HepG2 (cell line): ENCODE data around the gene CORO7. TPM values are rescaled to one million over a fixed set of nuclear protein-coding genes. Genes with fewer than 3 reads are reported as not detected.

Source experiments
- ARNT ChIP-seq: fragments of 450-650 bp; IDR thresholded peaks from 2 replicates; pipeline ENCODE4 v1.6.1; 2017
- ERF ChIP-seq: IDR thresholded peaks from 2 replicates; pipeline ENCODE4 v1.6.1; 2018; ENCODE audit warnings: missing biosample characterization, missing genetic modification reagents
- GZF1 ChIP-seq: sonication (generic); formaldehyde crosslinking; IDR thresholded peaks from 2 replicates; pipeline ENCODE4 v1.5.1; 2020; ENCODE audit warnings: mild to moderate bottlenecking, missing genetic modification reagents
- IRF2 ChIP-seq: IDR thresholded peaks from 2 replicates; pipeline ENCODE4 v1.6.1; 2018; ENCODE audit warnings: missing genetic modification reagents, missing compliant biosample characterization
- ISL2 ChIP-seq: sonication (generic); formaldehyde crosslinking; IDR thresholded peaks from 2 replicates; pipeline ENCODE4 v1.5.0; 2020; ENCODE audit warnings: missing genetic modification reagents
- JUND ChIP-seq: sonication (generic); formaldehyde crosslinking; IDR thresholded peaks from 2 replicates; pipeline ENCODE4 v1.8.0; 2022; ENCODE audit warnings: mild to moderate bottlenecking, missing genetic modification reagents
- MIER2 ChIP-seq: IDR thresholded peaks from 2 replicates; pipeline ENCODE4 v1.6.1; 2016; ENCODE audit warnings: missing biosample characterization, missing genetic modification reagents
- MXD4 ChIP-seq: IDR thresholded peaks from 2 replicates; pipeline ENCODE4 v1.6.1; 2016; ENCODE audit warnings: mild to moderate bottlenecking, missing biosample characterization, missing genetic modification reagents
- RFXANK ChIP-seq: IDR thresholded peaks from 2 replicates; pipeline ENCODE4 v1.6.1; 2016
- TARDBP ChIP-seq: sonication (generic); formaldehyde crosslinking; IDR thresholded peaks from 2 replicates; pipeline ENCODE4 v1.8.0; 2022; ENCODE audit warnings: mild to moderate bottlenecking, missing genetic modification reagents
- ZMYM4 ChIP-seq: sonication (generic); formaldehyde crosslinking; IDR thresholded peaks from 2 replicates; pipeline ENCODE4 v1.8.1; 2023; ENCODE audit warnings: mild to moderate bottlenecking, missing genetic modification reagents
- ZNF777 ChIP-seq: sonication (generic); formaldehyde crosslinking; IDR thresholded peaks from 2 replicates; pipeline ENCODE4 v1.4.0; 2020; ENCODE audit warnings: missing genetic modification reagents
- ZNF839 ChIP-seq: sonication (generic); formaldehyde crosslinking; IDR thresholded peaks from 2 replicates; pipeline ENCODE4 v1.4.0; 2020; ENCODE audit warnings: missing genetic modification reagents, mild to moderate bottlenecking, borderline replicate concordance
- polyA plus RNA-seq, 8 experiments: library from polyadenylated mRNA; depleted of rRNA in 3 of 8; stranded (reverse) in 7 of 8; unstranded in 1 of 8; fragments of >200 nt; fragmentation: Illumina TruSeq in 4 of 8; extraction: Trizol in 4 of 8; gene quantifications; 2 replicates each; pipeline versions ENCODE4 v1.2.1 to v1.2.3, GENCODE V29; 2011 to 2016; ENCODE audit warnings: low read depth in 4 of 8, missing spikeins in 1 of 8, mixed read lengths in 1 of 8; ENCODE audit not compliant: insufficient read depth in 1 of 8
- total RNA-seq, 5 experiments: library from RNA; depleted of rRNA; stranded (reverse); fragments of >200 nt; fragmentation: Illumina TruSeq; extraction: Trizol; gene quantifications; 2 replicates each; pipeline ENCODE4 v1.2.3, GENCODE V29; 2016; ENCODE audit warnings: low read depth in 1 of 5
- TF ChIP-seq, protein P1 (sequence below): sonication (generic); formaldehyde crosslinking; IDR thresholded peaks from 2 replicates; pipeline ENCODE4 v1.4.0; 2020; ENCODE audit warnings: missing genetic modification reagents
- TF ChIP-seq, protein P2 (sequence below): sonication (generic); formaldehyde crosslinking; IDR thresholded peaks from 2 replicates; pipeline ENCODE4 v1.5.0; 2020; ENCODE audit warnings: missing genetic modification reagents
- TF ChIP-seq, protein P3 (sequence below): sonication (generic); formaldehyde crosslinking; IDR thresholded peaks from 2 replicates; pipeline ENCODE4 v1.4.0; 2020; ENCODE audit warnings: missing genetic modification reagents
- TF ChIP-seq, protein P4 (sequence below): sonication (generic); formaldehyde crosslinking; IDR thresholded peaks from 2 replicates; pipeline ENCODE4 v1.4.0; 2020; ENCODE audit warnings: missing genetic modification reagents
- TF ChIP-seq, protein P5 (sequence below): sonication (generic); formaldehyde crosslinking; IDR thresholded peaks from 2 replicates; pipeline ENCODE4 v1.5.1; 2020; ENCODE audit warnings: mild to moderate bottlenecking, missing genetic modification reagents, moderate library complexity

CORO7 gene
- total and polyA plus RNA-seq, 2 of the 13 experiments (the other 11 are each of a cell fraction or from before 2014, with no cell fraction given): 9.9 to 14.3 TPM

DNA sequence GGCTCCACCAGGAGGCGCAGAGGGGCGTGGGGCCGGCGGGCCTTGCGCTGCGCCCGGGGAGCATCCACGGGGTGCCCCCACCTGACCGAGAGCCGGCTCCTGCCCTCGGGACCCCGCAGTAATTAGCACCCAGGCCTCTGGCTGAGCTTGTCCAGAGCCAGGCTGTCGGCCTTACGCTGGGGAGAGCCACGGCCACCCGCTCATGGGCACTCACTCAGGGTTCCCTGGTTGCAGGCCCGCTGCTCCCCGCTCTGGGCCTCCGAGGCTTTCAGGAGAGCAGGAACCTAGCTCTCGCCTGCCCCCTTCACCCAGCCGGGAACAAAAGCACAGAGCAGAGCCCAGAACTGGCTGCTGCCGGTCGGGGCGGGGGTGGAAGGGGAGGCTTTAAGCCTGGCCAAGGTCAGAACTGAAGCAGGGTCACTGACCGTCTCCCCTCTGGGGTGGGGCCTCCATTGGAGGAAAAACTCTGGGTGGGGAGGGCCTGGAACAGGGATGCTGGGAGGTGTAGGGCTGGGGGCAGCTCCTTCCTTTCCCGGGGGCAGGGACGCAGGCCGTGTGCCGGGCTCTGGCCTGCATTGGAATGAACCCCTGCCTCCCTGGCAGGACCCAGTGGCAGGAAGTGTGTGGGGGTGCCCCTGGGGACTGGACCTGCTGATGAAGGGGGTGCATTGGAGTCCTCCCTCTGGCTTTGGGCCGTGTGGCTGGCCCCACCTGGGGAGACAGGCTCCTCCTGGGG is 88.2 kb downstream of the CORO7 start (continued):
- TF ChIP-seq, protein P1, sequence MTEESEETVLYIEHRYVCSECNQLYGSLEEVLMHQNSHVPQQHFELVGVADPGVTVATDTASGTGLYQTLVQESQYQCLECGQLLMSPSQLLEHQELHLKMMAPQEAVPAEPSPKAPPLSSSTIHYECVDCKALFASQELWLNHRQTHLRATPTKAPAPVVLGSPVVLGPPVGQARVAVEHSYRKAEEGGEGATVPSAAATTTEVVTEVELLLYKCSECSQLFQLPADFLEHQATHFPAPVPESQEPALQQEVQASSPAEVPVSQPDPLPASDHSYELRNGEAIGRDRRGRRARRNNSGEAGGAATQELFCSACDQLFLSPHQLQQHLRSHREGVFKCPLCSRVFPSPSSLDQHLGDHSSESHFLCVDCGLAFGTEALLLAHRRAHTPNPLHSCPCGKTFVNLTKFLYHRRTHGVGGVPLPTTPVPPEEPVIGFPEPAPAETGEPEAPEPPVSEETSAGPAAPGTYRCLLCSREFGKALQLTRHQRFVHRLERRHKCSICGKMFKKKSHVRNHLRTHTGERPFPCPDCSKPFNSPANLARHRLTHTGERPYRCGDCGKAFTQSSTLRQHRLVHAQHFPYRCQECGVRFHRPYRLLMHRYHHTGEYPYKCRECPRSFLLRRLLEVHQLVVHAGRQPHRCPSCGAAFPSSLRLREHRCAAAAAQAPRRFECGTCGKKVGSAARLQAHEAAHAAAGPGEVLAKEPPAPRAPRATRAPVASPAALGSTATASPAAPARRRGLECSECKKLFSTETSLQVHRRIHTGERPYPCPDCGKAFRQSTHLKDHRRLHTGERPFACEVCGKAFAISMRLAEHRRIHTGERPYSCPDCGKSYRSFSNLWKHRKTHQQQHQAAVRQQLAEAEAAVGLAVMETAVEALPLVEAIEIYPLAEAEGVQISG: peak; percentile 63; the same call in 1 of the 2 replicates
- 0 out of 2 replicates have a peak, but pooled peaks have one; percentile 45 for TF ChIP-seq ZMYM4 (CRISPR knock-in tag)
- TF ChIP-seq, protein P2, sequence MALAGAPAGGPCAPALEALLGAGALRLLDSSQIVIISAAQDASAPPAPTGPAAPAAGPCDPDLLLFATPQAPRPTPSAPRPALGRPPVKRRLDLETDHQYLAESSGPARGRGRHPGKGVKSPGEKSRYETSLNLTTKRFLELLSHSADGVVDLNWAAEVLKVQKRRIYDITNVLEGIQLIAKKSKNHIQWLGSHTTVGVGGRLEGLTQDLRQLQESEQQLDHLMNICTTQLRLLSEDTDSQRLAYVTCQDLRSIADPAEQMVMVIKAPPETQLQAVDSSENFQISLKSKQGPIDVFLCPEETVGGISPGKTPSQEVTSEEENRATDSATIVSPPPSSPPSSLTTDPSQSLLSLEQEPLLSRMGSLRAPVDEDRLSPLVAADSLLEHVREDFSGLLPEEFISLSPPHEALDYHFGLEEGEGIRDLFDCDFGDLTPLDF: no peak
- TF ChIP-seq TARDBP (CRISPR knock-in tag): peak; percentile 86
- peak; percentile 77; the same call in 1 of the 2 replicates for TF ChIP-seq GZF1 (CRISPR knock-in tag)
- peak; percentile 65; the same call in 1 of the 2 replicates for TF ChIP-seq IRF2
- TF ChIP-seq JUND (CRISPR knock-in tag): 0 out of 2 replicates have a peak, but pooled peaks have one; percentile 21
- no peak for TF ChIP-seq MXD4 (CRISPR knock-in tag)
- peak; percentile 39; the same call in 1 of the 2 replicates for TF ChIP-seq ISL2 (CRISPR knock-in tag)
- 0 out of 2 replicates have a peak, but pooled peaks have one; percentile 62 for TF ChIP-seq ERF
- no peak for TF ChIP-seq ARNT
- TF ChIP-seq, protein P3, sequence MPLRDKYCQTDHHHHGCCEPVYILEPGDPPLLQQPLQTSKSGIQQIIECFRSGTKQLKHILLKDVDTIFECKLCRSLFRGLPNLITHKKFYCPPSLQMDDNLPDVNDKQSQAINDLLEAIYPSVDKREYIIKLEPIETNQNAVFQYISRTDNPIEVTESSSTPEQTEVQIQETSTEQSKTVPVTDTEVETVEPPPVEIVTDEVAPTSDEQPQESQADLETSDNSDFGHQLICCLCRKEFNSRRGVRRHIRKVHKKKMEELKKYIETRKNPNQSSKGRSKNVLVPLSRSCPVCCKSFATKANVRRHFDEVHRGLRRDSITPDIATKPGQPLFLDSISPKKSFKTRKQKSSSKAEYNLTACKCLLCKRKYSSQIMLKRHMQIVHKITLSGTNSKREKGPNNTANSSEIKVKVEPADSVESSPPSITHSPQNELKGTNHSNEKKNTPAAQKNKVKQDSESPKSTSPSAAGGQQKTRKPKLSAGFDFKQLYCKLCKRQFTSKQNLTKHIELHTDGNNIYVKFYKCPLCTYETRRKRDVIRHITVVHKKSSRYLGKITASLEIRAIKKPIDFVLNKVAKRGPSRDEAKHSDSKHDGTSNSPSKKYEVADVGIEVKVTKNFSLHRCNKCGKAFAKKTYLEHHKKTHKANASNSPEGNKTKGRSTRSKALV (CRISPR knock-in tag): peak; percentile 63; the same call in 1 of the 2 replicates
- peak; percentile 36; the same call in 1 of the 2 replicates for TF ChIP-seq ZNF777 (CRISPR knock-in tag)
- TF ChIP-seq, protein P4, sequence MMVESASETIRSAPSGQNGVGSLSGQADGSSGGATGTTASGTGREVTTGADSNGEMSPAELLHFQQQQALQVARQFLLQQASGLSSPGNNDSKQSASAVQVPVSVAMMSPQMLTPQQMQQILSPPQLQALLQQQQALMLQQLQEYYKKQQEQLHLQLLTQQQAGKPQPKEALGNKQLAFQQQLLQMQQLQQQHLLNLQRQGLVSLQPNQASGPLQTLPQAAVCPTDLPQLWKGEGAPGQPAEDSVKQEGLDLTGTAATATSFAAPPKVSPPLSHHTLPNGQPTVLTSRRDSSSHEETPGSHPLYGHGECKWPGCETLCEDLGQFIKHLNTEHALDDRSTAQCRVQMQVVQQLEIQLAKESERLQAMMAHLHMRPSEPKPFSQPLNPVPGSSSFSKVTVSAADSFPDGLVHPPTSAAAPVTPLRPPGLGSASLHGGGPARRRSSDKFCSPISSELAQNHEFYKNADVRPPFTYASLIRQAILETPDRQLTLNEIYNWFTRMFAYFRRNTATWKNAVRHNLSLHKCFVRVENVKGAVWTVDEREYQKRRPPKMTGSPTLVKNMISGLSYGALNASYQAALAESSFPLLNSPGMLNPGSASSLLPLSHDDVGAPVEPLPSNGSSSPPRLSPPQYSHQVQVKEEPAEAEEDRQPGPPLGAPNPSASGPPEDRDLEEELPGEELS (CRISPR knock-in tag): peak; percentile 51
- TF ChIP-seq, protein P5, sequence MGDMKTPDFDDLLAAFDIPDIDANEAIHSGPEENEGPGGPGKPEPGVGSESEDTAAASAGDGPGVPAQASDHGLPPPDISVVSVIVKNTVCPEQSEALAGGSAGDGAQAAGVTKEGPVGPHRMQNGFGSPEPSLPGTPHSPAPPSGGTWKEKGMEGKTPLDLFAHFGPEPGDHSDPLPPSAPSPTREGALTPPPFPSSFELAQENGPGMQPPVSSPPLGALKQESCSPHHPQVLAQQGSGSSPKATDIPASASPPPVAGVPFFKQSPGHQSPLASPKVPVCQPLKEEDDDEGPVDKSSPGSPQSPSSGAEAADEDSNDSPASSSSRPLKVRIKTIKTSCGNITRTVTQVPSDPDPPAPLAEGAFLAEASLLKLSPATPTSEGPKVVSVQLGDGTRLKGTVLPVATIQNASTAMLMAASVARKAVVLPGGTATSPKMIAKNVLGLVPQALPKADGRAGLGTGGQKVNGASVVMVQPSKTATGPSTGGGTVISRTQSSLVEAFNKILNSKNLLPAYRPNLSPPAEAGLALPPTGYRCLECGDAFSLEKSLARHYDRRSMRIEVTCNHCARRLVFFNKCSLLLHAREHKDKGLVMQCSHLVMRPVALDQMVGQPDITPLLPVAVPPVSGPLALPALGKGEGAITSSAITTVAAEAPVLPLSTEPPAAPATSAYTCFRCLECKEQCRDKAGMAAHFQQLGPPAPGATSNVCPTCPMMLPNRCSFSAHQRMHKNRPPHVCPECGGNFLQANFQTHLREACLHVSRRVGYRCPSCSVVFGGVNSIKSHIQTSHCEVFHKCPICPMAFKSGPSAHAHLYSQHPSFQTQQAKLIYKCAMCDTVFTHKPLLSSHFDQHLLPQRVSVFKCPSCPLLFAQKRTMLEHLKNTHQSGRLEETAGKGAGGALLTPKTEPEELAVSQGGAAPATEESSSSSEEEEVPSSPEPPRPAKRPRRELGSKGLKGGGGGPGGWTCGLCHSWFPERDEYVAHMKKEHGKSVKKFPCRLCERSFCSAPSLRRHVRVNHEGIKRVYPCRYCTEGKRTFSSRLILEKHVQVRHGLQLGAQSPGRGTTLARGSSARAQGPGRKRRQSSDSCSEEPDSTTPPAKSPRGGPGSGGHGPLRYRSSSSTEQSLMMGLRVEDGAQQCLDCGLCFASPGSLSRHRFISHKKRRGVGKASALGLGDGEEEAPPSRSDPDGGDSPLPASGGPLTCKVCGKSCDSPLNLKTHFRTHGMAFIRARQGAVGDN (CRISPR knock-in tag): peak; percentile 87
- TF ChIP-seq RFXANK (CRISPR knock-in tag): no peak
- no peak for TF ChIP-seq ZNF839 (CRISPR knock-in tag)
- TF ChIP-seq MIER2: 0 out of 2 replicates have a peak, but pooled peaks have one; percentile 19
